GM12878 (cell line): ENCODE measurements around the gene REEP1. TPM values are rescaled to one million over a fixed set of nuclear protein-coding genes. Genes with fewer than 3 reads are reported as not detected.

Experiments used
- ATAC-seq: fragments of 200-7000 bp; cut with Tn5 transposase; 3 replicates; pipeline ENCODE4 v1.9.1; 2020; ENCODE audit warnings: mild to moderate bottlenecking, moderate library complexity
- BruUV-seq: library from RNA; stranded (reverse); fragments of 400-500 nt; replicated peaks from 2 replicates; lab custom pipeline; 2021; lab: Mats Ljungman, UMichigan
- CTCF ChIA-PET: fragments of 300-600 bp; sonication (Branson Sonifier 250); formaldehyde crosslinking; extraction: SDS; loops from one replicate; lab custom pipeline; 2021; ENCODE audit warnings: inconsistent platforms; lab: Yijun Ruan, JAX
- POLR2A ChIA-PET: fragments of 350-600 bp; formaldehyde crosslinking; extraction: SDS; loops from one replicate; lab custom pipeline; 2021; ENCODE audit warnings: inconsistent platforms; lab: Charles Lee
- RAD21 ChIA-PET: fragments of 300-600 bp; sonication (Branson Sonifier 250); formaldehyde crosslinking; loops from one replicate; lab custom pipeline; 2023; ENCODE audit warnings: antibody characterized with exemption; ENCODE audit not compliant: unreplicated experiment; lab: Charles Lee
- SMC1A ChIA-PET: fragments of 300-600 bp; sonication (Branson Sonifier 250); formaldehyde crosslinking; loops from one replicate; lab custom pipeline; 2023; ENCODE audit not compliant: unreplicated experiment, uncharacterized antibody; lab: Charles Lee
- DNase-seq: peaks from one replicate; pipeline ENCODE4 v3.0.0-alpha.2; 2011; ENCODE audit warnings: low read depth, low spot score
- FAIRE-seq: peaks from 3 replicates; lab custom pipeline; 2011; peaks lifted over from hg19 to GRCh38; lab: Jason Lieb, UNC
- H2AFZ ChIP-seq: 2 replicates; pipeline ENCODE4 v1.6.0; 2011; ENCODE audit warnings: low read depth, low read length, control low read depth; ENCODE audit not compliant: control insufficient read depth
- H3K27ac ChIP-seq: 2 replicates; pipeline ENCODE4 v1.5.1; 2011; ENCODE audit warnings: control low read depth; ENCODE audit not compliant: control insufficient read depth, insufficient read depth
- H3K27me3 ChIP-seq, 2 experiments: replicated peaks in 1 of 2; 2 replicates each; pipeline versions ENCODE4 v1.6.0 to v1.6.1; 2011; ENCODE audit warnings: low read length in 1 of 2; ENCODE audit not compliant: control insufficient read depth in 2 of 2, insufficient read depth in 2 of 2
- H3K36me3 ChIP-seq, 2 experiments: 2 replicates each; pipeline ENCODE4 v1.5.1; 2011; ENCODE audit warnings: low read length in 1 of 2; ENCODE audit not compliant: control insufficient read depth in 2 of 2, insufficient read depth in 2 of 2
- H3K4me1 ChIP-seq: 2 replicates; pipeline ENCODE4 v1.6.1; 2011; ENCODE audit warnings: mild to moderate bottlenecking, low read length, moderate library complexity, mixed read lengths; ENCODE audit not compliant: control insufficient read depth, insufficient read depth
- H3K4me2 ChIP-seq: 2 replicates; pipeline ENCODE4 v1.6.0; 2011; ENCODE audit warnings: control low read depth; ENCODE audit not compliant: control insufficient read depth, insufficient read depth
- H3K4me3 ChIP-seq: fragments of 200-600 bp; sonication (generic); 2 replicates; pipeline ENCODE4 v1.5.1; 2016
- H3K79me2 ChIP-seq: 2 replicates; pipeline ENCODE4 v1.6.0; 2011; ENCODE audit warnings: low read length; ENCODE audit not compliant: control insufficient read depth, insufficient read depth
- H3K9ac ChIP-seq: 2 replicates; pipeline ENCODE4 v1.8.0; 2011; ENCODE audit warnings: low read length, control low read depth, mixed read lengths; ENCODE audit not compliant: control insufficient read depth, insufficient read depth
- H3K9me3 ChIP-seq: replicated peaks from 3 replicates; pipeline ENCODE4 v1.5.1; 2011; ENCODE audit warnings: mild to moderate bottlenecking, low read length; ENCODE audit not compliant: control insufficient read depth, insufficient read depth
- H4K20me1 ChIP-seq: 2 replicates; pipeline ENCODE4 v1.6.0; 2011; ENCODE audit not compliant: control insufficient read depth, insufficient read depth
- ATF7 ChIP-seq: fragments of 450-650 bp; IDR thresholded peaks from 2 replicates; pipeline ENCODE4 v1.6.1; 2016; ENCODE audit warnings: low read depth, mild to moderate bottlenecking
- BCL11A ChIP-seq: IDR thresholded peaks from 2 replicates; pipeline ENCODE4 v1.6.1; 2011; ENCODE audit warnings: low read depth, low read length
- BCLAF1 ChIP-seq: fragments of 450-650 bp; IDR thresholded peaks from 2 replicates; pipeline ENCODE4 v1.6.1; 2017; ENCODE audit warnings: antibody characterized with exemption, mild to moderate bottlenecking, moderate library complexity
- MLLT1 ChIP-seq: fragments of 450-650 bp; IDR thresholded peaks from 2 replicates; pipeline ENCODE4 v1.6.1; 2016; ENCODE audit warnings: mild to moderate bottlenecking
- MXI1 ChIP-seq: fragments of 150-350 bp; IDR thresholded peaks from 2 replicates; pipeline ENCODE4 v1.6.1; 2011; ENCODE audit warnings: low read depth, mild to moderate bottlenecking, inconsistent platforms, low read length, improper control_type of control experiment
- POLR2AphosphoS2 ChIP-seq: IDR thresholded peaks from 2 replicates; pipeline ENCODE4 v1.6.1; 2011; ENCODE audit warnings: low read depth, mild to moderate bottlenecking, low read length, improper control_type of control experiment, moderate library complexity
- SIX5 ChIP-seq: IDR thresholded peaks from 2 replicates; pipeline ENCODE4 v1.6.1; 2011; ENCODE audit warnings: mild to moderate bottlenecking, low read depth, low read length, moderate library complexity; ENCODE audit not compliant: severe bottlenecking
- SMARCA5 ChIP-seq: fragments of 450-650 bp; IDR thresholded peaks from 2 replicates; pipeline ENCODE4 v1.6.1; 2017; ENCODE audit warnings: mild to moderate bottlenecking
- SREBF2 ChIP-seq: IDR thresholded peaks from 2 replicates; pipeline ENCODE4 v1.6.1; 2012; ENCODE audit warnings: mild to moderate bottlenecking, low read length
- STAT1 ChIP-seq: fragments of 450-650 bp; conservative IDR thresholded peaks from 2 replicates; pipeline ENCODE4 v1.6.1; 2014; ENCODE audit warnings: antibody characterized with exemption, mild to moderate bottlenecking
- ZNF207 ChIP-seq: fragments of 450-650 bp; IDR thresholded peaks from 2 replicates; pipeline ENCODE4 v1.6.1; 2014; ENCODE audit warnings: antibody characterized with exemption, mild to moderate bottlenecking, borderline replicate concordance
- WGBS: methylation state at CpG from one replicate; pipeline ENCODE4 v1.1.6; 2016; ENCODE audit warnings: low lambda C conversion rate; ENCODE audit not compliant: insufficient replicate concordance, insufficient coverage; ENCODE audit errors: missing lambda C conversion rate; 5-methylcytosine and 5-hydroxymethylcytosine counted together
- in situ Hi-C: fragments of 300-500 bp; cut with MboI; formaldehyde crosslinking; loops from 9 replicates; pipeline ENCODE4 v1.14.3; 2018; ENCODE audit warnings: mixed read lengths
- intact Hi-C: fragments of 100-400 bp; cut with micrococcal nuclease; formaldehyde crosslinking; loops from one replicate; pipeline ENCODE4 v1.14.2; 2022; ENCODE audit not compliant: unreplicated experiment
- polyA plus RNA-seq, 11 experiments: library from polyadenylated mRNA; depleted of rRNA in 4 of 11; unstranded in 6 of 11; stranded (reverse) in 5 of 11; fragments of >200 nt; fragmentation: Nextera tagmentation in 4 of 11; fragmentation: Illumina TruSeq in 1 of 11; extraction: Ambion mirVana in 4 of 11; extraction: Trizol in 1 of 11; gene quantifications; 1 replicate in 1 of 11; 2 replicates in 10 of 11; pipeline versions ENCODE4 v1.2.1 to v1.2.3, GENCODE V29; 2011 to 2016; ENCODE audit warnings: inconsistent platforms in 2 of 11, missing spikeins in 2 of 11, low read depth in 1 of 11
- total RNA-seq, 4 experiments: library from RNA; depleted of rRNA in 3 of 4; stranded (reverse); fragments of >200 nt in 3 of 4; fragmentation: Illumina TruSeq in 1 of 4; extraction: Trizol in 1 of 4; gene quantifications; 2 replicates each; pipeline versions ENCODE4 v1.2.1 to v1.2.3, GENCODE V29; 2013 to 2021

Gene REEP1
- total and polyA plus RNA-seq, 10 of the 15 experiments (the other 5 are each of a cell fraction or from before 2014, with no cell fraction given) = 0.02 to 0.30 (median 0.09) TPM; not detected in 1

- ChIA-PET POLR2A (no interaction called here), RAD21 (no interaction called here), SMC1A (interaction anchor here (1.0 kb wide), 1 partner anchor 19 kb away, joined by 3 read pairs; no protein-coding TSS in a partner anchor), CTCF (no interaction called here)
- Histone ChIP-seq H3K9me3 (no peaks in the 10 kb centered on the region), H3K4me2 (no peak overlapping the region), H3K79me2 (no peaks in the 10 kb centered on the region), H3K36me3 (no peaks in the 10 kb centered on the region), H4K20me1 (no peaks in the 10 kb centered on the region), H3K27ac (no peak overlapping the region), H2AFZ (no peak overlapping the region), H3K27me3 (no peaks in the 10 kb centered on the region), H3K4me3 (no peak overlapping the region), H3K9ac (no peak overlapping the region), H3K4me1 (peaks cover 33% of the 10 kb centered on the region)
- 90% methylated on average over 8 of the region's 8 CpGs for WGBS
- TF ChIP-seq ZNF207 (no peak), STAT1 (no peak), POLR2AphosphoS2 (no peak), SMARCA5 (no peak), BCLAF1 (no peak), SIX5 (no peak), SREBF2 (no peak), BCL11A (no peak), ATF7 (no peak), MXI1 (no peak), MLLT1 (no peak)
- in situ Hi-C loops (no loop called here), intact Hi-C loops (no loop called here)
- no TSS peak for BruUV-seq
- DNase-seq (no peak), ATAC-seq (no peak), FAIRE-seq (no peak)
Measured at GRCh38 chr2:86239745-86240144, 97.7 kb downstream of the REEP1 start.
